Mesendoderm (in vitro differentiated cells): ENCODE data around the gene YWHAE.

Experiments used
- DNase-seq: peaks from one replicate; pipeline ENCODE4 v3.0.0; 2013
- H2AK5ac ChIP-seq: 2 replicates; pipeline ENCODE4 v1.6.1; 2013; ENCODE audit warnings: low read length, inconsistent platforms
- H2BK120ac ChIP-seq: 2 replicates; pipeline ENCODE4 v1.6.1; 2013; ENCODE audit warnings: low read depth, mild to moderate bottlenecking, low read length, moderate library complexity, mixed read lengths
- H2BK15ac ChIP-seq: replicated peaks from 2 replicates; pipeline ENCODE4 v1.6.1; 2013; ENCODE audit warnings: low read depth, mild to moderate bottlenecking, moderate library complexity
- H2BK5ac ChIP-seq: 2 replicates; pipeline ENCODE4 v1.6.1; 2013; ENCODE audit warnings: low read length, inconsistent platforms
- H3K18ac ChIP-seq: 2 replicates; pipeline ENCODE4 v1.6.1; 2013; ENCODE audit warnings: mild to moderate bottlenecking, low read length, mixed read lengths
- H3K23ac ChIP-seq: one replicate; pipeline ENCODE4 v1.6.1; 2013; ENCODE audit warnings: low read length
- H3K27ac ChIP-seq: 2 replicates; pipeline ENCODE4 v1.5.1; 2013; ENCODE audit warnings: low read depth, mild to moderate bottlenecking, inconsistent platforms, low read length, moderate library complexity
- H3K27me3 ChIP-seq: 2 replicates; pipeline ENCODE4 v1.6.1; 2013; ENCODE audit warnings: low read length, control low read depth, mild to moderate bottlenecking, inconsistent platforms; ENCODE audit not compliant: insufficient read depth, poor library complexity
- H3K36me3 ChIP-seq: 2 replicates; pipeline ENCODE4 v1.6.1; 2013; ENCODE audit warnings: low read length, inconsistent platforms; ENCODE audit not compliant: control insufficient read depth, insufficient read depth
- H3K4ac ChIP-seq: one replicate; pipeline ENCODE4 v1.6.1; 2013; ENCODE audit warnings: low read depth, mild to moderate bottlenecking, low read length, moderate library complexity
- H3K4me1 ChIP-seq: 2 replicates; pipeline ENCODE4 v1.6.1; 2013; ENCODE audit warnings: low read depth, low read length, inconsistent platforms; ENCODE audit not compliant: control insufficient read depth
- H3K4me2 ChIP-seq: 2 replicates; pipeline ENCODE4 v1.6.1; 2013; ENCODE audit warnings: low read length
- H3K4me3 ChIP-seq: 2 replicates; pipeline ENCODE4 v1.5.1; 2013; ENCODE audit warnings: mild to moderate bottlenecking, low read length
- H3K56ac ChIP-seq: one replicate; pipeline ENCODE4 v1.6.1; 2013; ENCODE audit warnings: low read length
- H3K79me1 ChIP-seq: 2 replicates; pipeline ENCODE4 v1.6.1; 2013; ENCODE audit warnings: low read length, inconsistent platforms
- H3K79me2 ChIP-seq: 2 replicates; pipeline ENCODE4 v1.6.1; 2013; ENCODE audit warnings: mild to moderate bottlenecking, low read length; ENCODE audit not compliant: control insufficient read depth, insufficient read depth
- H3K9ac ChIP-seq: 2 replicates; pipeline ENCODE4 v1.6.1; 2013; ENCODE audit warnings: low read length, inconsistent platforms
- H4K5ac ChIP-seq: one replicate; pipeline ENCODE4 v1.6.1; 2013; ENCODE audit warnings: low read length
- H4K8ac ChIP-seq: one replicate; pipeline ENCODE4 v1.6.1; 2013; ENCODE audit warnings: low read depth, mild to moderate bottlenecking, control low read depth, low read length, moderate library complexity
- WGBS: extraction: QIAGEN DNeasy Blood & Tissue Kit; methylation state at CpG from one replicate; pipeline ENCODE4 v1.1.7; 2013; ENCODE audit warnings: low lambda C conversion rate, missing lambda C conversion rate; ENCODE audit not compliant: insufficient coverage; ENCODE audit errors: extremely low coverage; 5-methylcytosine and 5-hydroxymethylcytosine counted together

Gene YWHAE

GRCh38 chr17:1371893-1372590 is 28.0 kb downstream of the YWHAE start:
- Histone ChIP-seq H2BK5ac (no peak overlapping the region), H3K56ac (no peak overlapping the region), H3K18ac (no peak overlapping the region), H2BK120ac (no peak overlapping the region), H3K36me3 (peaks cover 2% of the 10 kb centered on the region), H3K23ac (no peak overlapping the region), H3K9ac (no peak overlapping the region), H3K4me1 (peaks cover 13% of the 10 kb centered on the region), H3K79me1 (no peaks in the 10 kb centered on the region), H3K27ac (no peak overlapping the region), H3K79me2 (peaks cover 97% of the 10 kb centered on the region), H3K4me2 (no peak overlapping the region), H3K27me3 (no peaks in the 10 kb centered on the region), H3K4me3 (no peak overlapping the region), H4K8ac (no peak overlapping the region), H2AK5ac (no peak overlapping the region), H2BK15ac (no peak overlapping the region), H3K4ac (no peak overlapping the region), H4K5ac (no peak overlapping the region)
- no peak for DNase-seq
- no CpG with 5 or more reads among the region's 17 CpGs for WGBS

- Histone ChIP-seq H3K23ac (no peak overlapping the region), H3K79me2 (peaks cover 91% of the 10 kb centered on the region), H2BK120ac (no peak overlapping the region), H3K4me3 (no peak overlapping the region), H3K4ac (no peak overlapping the region), H2BK15ac (no peak overlapping the region), H3K79me1 (peaks cover 2% of the 10 kb centered on the region), H3K4me1 (no peaks in the 10 kb centered on the region), H2AK5ac (no peak overlapping the region), H3K18ac (no peak overlapping the region), H2BK5ac (no peak overlapping the region), H3K27ac (no peak overlapping the region), H3K56ac (no peak overlapping the region), H4K8ac (no peak overlapping the region), H4K5ac (no peak overlapping the region), H3K4me2 (no peak overlapping the region), H3K36me3 (peaks cover 4% of the 10 kb centered on the region), H3K27me3 (no peaks in the 10 kb centered on the region), H3K9ac (no peak overlapping the region)
- no peak for DNase-seq
- no CpG with 5 or more reads among the region's 4 CpGs for WGBS
Measured at GRCh38 chr17:1368588-1368987, 31.4 kb downstream of the YWHAE start.

GRCh38 chr17:1367351-1367745 is 32.7 kb downstream of the YWHAE start:
- no CpG with 5 or more reads among the region's 5 CpGs for WGBS
- Histone ChIP-seq H3K27ac (peak overlapping the region; percentile 45), H3K36me3 (peaks cover 4% of the 10 kb centered on the region)

GRCh38 chr17:1366234-1366633 is 33.8 kb downstream of the YWHAE start:
- Histone ChIP-seq H3K36me3 (peaks cover 4% of the 10 kb centered on the region), H3K27me3 (no peaks in the 10 kb centered on the region), H3K4me2 (no peak overlapping the region), H4K8ac (no peak overlapping the region), H3K18ac (no peak overlapping the region), H2BK5ac (no peak overlapping the region), H3K23ac (no peak overlapping the region), H3K9ac (no peak overlapping the region), H4K5ac (no peak overlapping the region), H3K4me1 (no peaks in the 10 kb centered on the region), H2BK15ac (no peak overlapping the region), H3K4me3 (no peak overlapping the region), H2BK120ac (no peak overlapping the region), H3K79me1 (peaks cover 3% of the 10 kb centered on the region), H3K27ac (no peak overlapping the region), H3K79me2 (peaks cover 84% of the 10 kb centered on the region), H3K4ac (no peak overlapping the region), H3K56ac (no peak overlapping the region), H2AK5ac (no peak overlapping the region)
- DNase-seq, result no peak
- WGBS, result no CpG with 5 or more reads among the region's 7 CpGs

More at GRCh38 chr17:1367351-1367745, 32.7 kb downstream of the YWHAE start:
- H3K4me3 ChIP-seq, result no peak overlapping the region
- no peak overlapping the region for H3K23ac ChIP-seq
- H3K18ac ChIP-seq, result no peak overlapping the region
- H3K9ac ChIP-seq, result no peak overlapping the region
- no peaks in the 10 kb centered on the region for H3K4me1 ChIP-seq
- no peaks in the 10 kb centered on the region for H3K27me3 ChIP-seq
- H4K8ac ChIP-seq, result no peak overlapping the region
- H3K4me2 ChIP-seq, result no peak overlapping the region
- H2BK120ac ChIP-seq, result no peak overlapping the region
- no peak overlapping the region for H2BK5ac ChIP-seq
- no peak overlapping the region for H4K5ac ChIP-seq
- H3K4ac ChIP-seq, result no peak overlapping the region
- H3K56ac ChIP-seq, result no peak overlapping the region
- H2BK15ac ChIP-seq, result no peak overlapping the region
- H2AK5ac ChIP-seq, result no peak overlapping the region
- peaks cover 91% of the 10 kb centered on the region for H3K79me2 ChIP-seq
- peaks cover 3% of the 10 kb centered on the region for H3K79me1 ChIP-seq
- DNase-seq, result no peak

GRCh38 chr17:1365445-1366039 is 34.5 kb downstream of the YWHAE start:
- H2AK5ac ChIP-seq, result no peak overlapping the region
- H3K36me3 ChIP-seq, result peaks cover 4% of the 10 kb centered on the region
- no peak overlapping the region for H3K4me3 ChIP-seq

More at GRCh38 chr17:1365445-1366039, 34.5 kb downstream of the YWHAE start:
- Histone ChIP-seq H4K5ac (no peak overlapping the region), H3K9ac (no peak overlapping the region), H3K4ac (no peak overlapping the region), H2BK120ac (no peak overlapping the region), H3K56ac (no peak overlapping the region), H3K79me1 (peaks cover 3% of the 10 kb centered on the region), H2BK5ac (no peak overlapping the region), H3K79me2 (peaks cover 82% of the 10 kb centered on the region), H3K18ac (no peak overlapping the region), H3K27me3 (no peaks in the 10 kb centered on the region), H3K4me1 (no peaks in the 10 kb centered on the region), H4K8ac (no peak overlapping the region), H3K23ac (no peak overlapping the region), H3K27ac (no peak overlapping the region), H2BK15ac (no peak overlapping the region), H3K4me2 (no peak overlapping the region)
- no CpG with 5 or more reads among the region's 11 CpGs for WGBS
- peak; percentile 88 for DNase-seq
